GM19023 (cell line): ENCODE data around the gene METTL1.
"Not testable (repeated sequence)": the region's sequence is repeated elsewhere in the genome, so short reads cannot be mapped to it uniquely, and the experiment has no call there.

ENCODE experiments used
- ATAC-seq: cut with Tn5 transposase; IDR thresholded peaks from one replicate; pipeline ENCODE4 v1.9.1; 2021; ENCODE audit warnings: mild to moderate bottlenecking, moderate library complexity; ENCODE audit not compliant: unreplicated experiment

The METTL1 gene

DNA sequence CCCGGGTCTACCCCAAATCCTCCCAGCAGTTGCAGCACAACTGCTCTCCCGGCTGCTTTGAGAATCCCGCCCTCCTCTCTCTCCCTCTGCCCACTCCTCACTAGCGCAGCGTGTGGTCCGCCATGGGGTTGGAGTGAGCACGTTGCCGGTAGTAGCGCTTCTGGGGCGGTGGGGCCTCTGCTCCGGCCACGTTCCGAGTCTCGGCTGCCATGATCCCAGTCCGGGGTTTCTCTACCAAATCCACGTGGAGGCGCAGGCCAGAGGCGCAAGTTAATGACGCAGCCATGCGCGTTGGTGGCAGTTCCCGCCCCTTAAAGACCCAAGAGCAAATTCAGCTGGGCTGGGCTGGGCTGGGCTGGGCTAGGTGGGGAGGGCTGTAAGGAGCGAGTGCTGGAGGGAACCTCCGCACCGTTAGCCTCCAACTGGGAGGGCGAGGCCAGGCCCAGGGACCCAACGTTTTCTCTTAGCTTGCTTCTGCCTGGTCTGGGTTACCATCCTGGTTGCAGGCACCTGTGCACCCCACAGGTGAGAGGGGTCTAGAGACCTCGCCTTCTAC is at the start of gene METTL1:
Gene METTL1 (minus strand): TSS at position 233 of the 556 bp plus-strand sequence. CDS start 22 bp downstream, at position 211.
- peak; percentile 81 for ATAC-seq

DNA sequence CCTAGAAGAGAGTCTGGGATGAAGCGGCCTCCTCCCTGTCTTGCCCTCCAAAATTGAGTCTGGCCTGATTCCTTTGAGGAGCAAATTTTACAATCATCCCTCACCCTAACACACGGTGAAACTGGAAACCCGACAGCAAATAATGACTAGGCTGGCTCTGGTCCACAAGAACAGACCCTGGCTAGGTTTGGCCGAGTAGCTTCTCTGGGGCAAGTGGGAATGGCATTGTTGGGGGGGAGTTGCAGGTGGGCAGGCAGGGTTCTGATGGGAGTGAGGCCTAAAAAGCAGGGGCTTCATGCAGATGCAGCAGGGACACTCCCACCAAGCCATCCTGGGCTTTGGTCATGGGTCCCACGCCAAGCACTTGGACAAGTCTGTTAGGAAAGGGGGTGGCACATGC is 49.1 kb upstream of the METTL1 start:
- ATAC-seq, result not testable (repeated sequence)

DNA sequence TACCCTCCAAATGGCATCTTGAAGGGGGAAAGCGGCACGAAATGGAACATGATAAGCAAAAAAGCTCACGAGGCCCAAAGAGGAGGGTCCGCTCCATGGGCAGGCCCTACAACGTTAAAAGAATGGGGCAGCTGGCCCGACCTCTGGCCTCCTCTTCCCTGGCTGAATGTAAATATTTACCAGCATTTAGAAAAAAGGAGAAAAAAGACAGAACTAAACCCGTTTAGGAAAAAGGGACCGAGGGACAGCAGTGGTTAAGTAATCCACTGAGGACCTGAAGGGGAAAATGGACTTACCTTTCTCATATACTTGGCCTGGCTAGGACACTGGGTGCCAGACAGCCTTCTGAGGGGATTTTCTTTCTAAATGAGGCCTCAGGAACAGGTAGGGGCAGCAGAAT is 48.2 kb upstream of the METTL1 start:
- ATAC-seq, result not testable (repeated sequence)

DNA sequence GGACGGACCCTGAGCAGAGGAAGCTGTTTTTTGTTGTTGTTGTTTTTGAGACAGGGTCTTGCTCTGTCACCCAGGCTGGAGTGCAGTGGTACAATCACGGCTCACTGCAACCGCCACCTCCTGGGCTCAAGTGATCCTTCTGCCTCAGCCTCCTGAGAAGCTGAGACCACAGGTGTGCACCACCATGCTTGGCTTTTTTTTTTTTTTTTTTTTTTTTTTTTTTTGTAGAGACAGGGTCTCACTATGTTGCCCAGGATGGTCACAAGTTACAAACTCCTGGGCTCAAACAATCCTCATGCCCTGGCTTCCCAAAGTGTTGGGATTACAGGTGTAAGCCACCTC is 46.1 kb upstream of the METTL1 start:
- not testable (repeated sequence) for ATAC-seq

DNA sequence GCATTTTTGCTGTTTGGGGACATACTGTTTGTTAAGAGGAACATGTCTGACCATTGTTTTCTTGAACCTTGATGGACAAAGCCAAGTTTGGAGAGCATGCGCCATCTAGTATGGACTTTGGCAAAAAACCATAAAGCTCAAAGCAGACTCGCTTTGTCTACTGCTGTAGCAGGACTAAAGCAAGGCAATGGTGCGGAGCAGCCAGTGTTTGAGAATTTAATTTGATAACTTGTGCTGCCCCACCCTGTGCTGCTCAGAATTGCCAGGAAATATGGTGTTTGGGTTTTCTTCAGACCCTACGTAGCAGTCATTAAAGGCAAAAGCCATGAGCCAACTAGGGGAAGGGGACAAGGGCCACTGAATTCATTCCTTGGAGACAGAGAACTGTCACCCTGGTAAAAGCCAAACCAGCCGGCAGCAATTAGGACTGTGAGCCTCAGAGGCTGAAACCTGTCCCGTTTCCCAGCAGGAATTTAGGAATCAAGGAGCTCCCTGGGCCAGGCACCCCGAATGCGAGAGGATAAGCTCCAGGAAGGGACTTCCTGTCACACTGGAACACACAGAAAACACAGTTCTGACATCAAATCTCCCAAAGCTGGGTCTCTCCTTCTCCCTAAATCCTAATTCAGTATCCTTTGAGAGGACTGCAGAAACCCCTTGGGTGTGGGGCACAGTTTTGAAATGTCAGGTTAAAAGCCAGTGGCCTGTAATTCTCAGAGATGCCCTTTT is 45.5 kb upstream of the METTL1 start:
- ATAC-seq, result no peak

DNA sequence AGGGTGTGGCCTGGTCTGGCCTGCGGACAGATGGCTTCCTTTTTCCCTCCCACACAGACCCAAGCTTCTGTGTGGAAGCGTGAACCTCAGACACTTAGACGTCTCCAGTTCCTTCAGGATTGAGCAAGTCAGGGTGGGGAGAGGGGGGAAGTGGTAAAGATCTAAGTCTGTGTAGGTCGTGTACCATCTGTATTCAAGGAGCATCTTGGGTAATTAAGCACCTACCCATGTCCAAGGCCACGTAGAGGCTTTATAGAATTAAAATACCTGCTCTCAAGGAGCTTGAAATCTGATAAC is 44.9 kb upstream of the METTL1 start:
- no peak for ATAC-seq

DNA sequence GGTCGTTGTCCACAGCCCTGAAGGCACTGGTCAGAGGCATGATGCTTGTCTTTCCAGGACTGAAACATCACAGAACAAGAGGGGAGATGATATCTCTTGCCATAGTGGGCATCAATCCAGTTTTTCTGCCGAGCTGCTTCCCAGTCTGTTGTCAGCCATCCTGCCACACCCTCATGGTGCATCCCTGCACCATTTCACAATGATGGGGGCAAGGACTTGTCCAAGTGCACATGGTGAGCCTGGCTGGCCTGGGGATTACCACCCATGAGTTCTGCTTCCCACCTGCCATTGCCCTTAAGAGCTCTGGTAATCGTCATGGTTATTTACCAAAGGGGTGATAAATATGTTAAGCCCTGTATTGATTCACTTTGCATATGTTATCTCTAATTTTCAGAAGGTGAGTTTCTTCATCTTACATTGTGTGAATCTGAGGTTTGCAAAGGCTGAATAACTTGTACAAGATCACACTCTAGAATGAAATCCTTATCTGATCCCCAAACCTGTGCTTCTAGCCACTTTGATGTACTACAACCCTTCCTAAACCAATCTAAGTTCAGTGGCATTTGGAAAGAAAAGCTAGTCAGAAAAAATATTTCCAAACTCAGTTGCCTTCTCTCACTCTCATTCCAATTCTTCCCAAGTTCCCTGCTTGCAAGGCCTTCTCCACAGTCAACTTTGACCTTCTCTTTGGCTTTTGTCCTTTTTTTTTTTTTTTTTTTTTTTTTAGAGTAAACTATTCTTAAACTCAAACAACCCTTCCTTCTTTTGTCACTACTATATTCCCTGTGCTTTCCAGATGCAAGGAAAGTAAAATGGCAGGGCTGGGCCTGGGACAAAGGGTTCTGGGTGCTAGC is 44.3 kb upstream of the METTL1 start:
- ATAC-seq, result no peak

- ATAC-seq, result no peak
Observed at GRCh38 chr12:57815177-57816000, 43.5 kb upstream of the METTL1 start.

GRCh38 chr12:57813971-57814772 is 42.3 kb upstream of the METTL1 start:
- no peak for ATAC-seq

- no peak for ATAC-seq
Observed at GRCh38 chr12:57813111-57813970, 41.4 kb upstream of the METTL1 start.

DNA sequence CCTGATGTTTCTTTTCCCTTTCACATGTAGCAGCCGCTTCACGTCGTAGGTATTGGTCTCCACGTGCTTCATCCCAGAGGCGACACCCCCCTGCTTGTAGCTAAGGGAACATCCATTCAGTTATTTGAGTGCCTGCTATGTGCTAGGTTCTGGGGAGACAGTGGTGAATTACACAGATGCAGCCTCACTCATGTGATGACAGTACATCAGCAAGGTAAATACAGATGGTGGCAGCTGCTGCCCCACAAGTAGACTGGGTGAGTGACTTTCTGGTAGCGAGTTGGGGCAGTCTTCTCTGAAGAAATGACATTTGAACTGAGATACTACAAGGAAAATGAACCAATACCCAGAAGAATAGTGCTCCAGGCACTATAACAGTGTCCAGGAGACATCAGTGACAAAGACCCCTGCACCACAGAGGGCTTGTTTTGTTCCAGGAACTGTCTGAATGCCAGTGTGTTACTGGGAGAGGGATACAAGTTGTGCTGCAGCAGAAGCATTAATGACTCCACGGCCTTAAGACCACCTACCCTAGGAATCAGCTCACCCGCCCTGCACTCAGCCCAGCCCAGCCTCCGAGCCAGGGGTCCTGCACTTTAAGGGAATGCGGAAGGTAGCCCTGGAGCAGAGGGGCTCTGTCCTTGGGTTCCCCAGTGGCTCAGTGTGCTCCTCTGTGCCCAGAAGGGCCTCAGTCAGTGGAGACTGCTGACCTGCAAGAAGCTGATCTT is 39.3 kb upstream of the METTL1 start:
- ATAC-seq, result no peak

- no peak for ATAC-seq
Observed at GRCh38 chr12:57810450-57810849, 38.5 kb upstream of the METTL1 start.

DNA sequence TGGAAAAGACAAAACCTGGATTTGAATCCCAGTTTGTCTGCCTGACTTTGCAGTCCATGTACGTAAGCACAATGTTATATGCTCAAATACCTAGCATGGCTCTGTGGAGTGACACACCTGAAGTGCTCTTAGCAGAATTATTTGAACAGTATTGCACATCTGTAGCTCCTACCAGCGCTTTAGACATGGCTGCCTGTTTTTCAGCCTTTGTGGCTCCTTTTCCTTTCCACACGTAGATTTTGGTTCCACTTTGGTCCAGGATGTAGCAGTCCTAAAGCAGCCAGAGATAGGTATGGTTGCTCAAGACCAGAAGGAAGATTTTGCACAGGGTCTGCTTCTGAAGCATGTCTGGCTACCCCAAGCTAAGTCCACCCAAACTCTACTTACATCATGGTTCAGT is 37.5 kb upstream of the METTL1 start:
- ATAC-seq, result no peak

DNA sequence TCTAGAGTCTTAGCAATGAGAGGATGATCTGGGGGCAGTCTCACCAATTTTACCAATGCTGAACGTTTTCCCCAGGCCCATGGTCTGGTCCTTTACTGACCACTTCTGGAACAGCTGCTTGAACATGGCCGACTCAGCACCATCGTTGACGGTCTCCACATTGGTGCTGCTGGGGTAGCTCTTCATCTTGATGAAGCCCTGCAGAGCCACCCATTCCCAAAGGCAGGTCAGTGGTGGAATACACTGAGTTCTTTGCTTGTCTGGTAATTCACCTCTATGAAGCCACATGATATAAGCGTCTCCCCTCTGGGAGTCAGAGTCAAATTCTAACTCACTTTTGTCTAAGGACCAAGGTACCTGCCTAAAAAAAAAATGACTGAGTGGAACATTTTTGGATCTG is 36.4 kb upstream of the METTL1 start:
- ATAC-seq, result no peak

DNA sequence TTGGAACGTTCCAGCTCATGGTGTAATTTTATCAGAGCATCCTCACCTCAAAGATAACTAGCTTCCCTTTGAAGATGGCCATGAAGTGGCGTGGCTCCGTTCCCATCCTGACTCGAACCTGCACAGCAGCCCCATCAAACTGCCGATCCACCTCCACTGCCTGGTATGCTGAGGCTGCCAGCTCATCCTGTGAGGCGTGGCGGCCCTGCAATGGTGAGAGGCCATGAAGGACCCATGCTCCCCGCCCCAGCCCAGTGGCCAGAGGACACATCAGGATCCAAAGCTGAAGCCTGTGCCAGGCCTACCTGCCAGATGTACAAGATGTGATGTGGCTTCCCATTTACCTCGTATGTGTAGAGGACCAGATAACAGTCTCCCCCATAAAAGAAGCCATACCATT is 35.4 kb upstream of the METTL1 start:
- no peak for ATAC-seq

GRCh38 chr12:57806677-57807076 is 34.8 kb upstream of the METTL1 start:
- ATAC-seq, result no peak

DNA sequence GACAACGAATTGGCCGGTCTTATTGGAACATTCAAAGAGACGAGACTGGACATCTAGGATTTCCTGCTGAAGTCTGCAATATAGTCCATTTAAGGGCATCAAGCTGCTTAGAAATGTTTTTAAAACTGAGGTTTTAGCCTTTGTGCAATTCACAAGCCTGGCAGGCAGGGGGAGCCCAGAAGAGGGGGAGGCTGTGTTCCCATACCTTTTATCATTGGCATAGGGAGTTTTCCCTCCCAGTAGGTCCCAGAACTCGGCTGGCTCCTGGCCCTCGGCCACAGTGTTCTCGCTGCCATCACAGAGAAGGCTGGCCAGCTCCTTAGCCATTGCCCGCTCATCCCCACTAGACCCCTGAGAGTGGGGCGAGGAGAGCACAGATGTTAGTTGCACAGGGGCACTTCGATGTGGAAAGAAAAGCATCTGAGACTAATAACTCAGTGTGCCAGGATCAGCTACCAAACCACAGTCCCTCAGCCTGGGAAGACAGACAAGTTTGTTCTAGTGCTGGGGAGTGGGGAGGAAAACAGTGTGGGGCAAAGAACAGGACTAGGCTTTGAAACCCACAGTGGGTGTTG is 31.5 kb upstream of the METTL1 start:
- ATAC-seq, result no peak

GRCh38 chr12:57802607-57803006 is 30.7 kb upstream of the METTL1 start:
- ATAC-seq, result no peak

DNA sequence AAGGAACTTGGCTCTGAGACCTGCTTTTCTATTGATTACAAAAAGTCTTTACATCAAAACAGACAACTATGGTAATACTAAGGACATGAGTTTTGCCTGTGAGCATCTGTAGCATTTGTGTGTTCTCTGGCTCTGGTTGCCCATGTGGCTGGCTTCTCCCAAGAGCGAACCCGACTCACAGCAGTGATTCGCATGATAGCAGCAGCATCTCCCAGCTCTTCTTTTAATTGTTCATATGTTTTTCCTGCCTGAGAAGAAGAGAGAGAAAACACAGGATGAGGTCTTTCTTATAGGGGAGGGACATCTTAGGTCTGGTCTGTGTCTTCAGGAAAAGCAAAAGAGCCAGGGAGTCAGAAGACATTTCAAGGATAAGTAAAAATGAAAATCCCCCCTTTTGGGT is 29.1 kb upstream of the METTL1 start:
- no peak for ATAC-seq
